Activated T-cell treated with anti-CD3 and anti-CD28 coated beads for 48 hours (primary cell): ENCODE data around the gene ELP6.
A peak's percentile ranks its signal among the peaks of the same experiment; 100 is the strongest.
"Not testable (repeated sequence)": the region's sequence is repeated elsewhere in the genome, so short reads cannot be mapped to it uniquely, and the experiment has no call there.

Experiments
- DNase-seq: peaks from one replicate; pipeline ENCODE4 v3.0.0-alpha.2; 2020; ENCODE audit warnings: low read depth

ELP6 gene

DNA sequence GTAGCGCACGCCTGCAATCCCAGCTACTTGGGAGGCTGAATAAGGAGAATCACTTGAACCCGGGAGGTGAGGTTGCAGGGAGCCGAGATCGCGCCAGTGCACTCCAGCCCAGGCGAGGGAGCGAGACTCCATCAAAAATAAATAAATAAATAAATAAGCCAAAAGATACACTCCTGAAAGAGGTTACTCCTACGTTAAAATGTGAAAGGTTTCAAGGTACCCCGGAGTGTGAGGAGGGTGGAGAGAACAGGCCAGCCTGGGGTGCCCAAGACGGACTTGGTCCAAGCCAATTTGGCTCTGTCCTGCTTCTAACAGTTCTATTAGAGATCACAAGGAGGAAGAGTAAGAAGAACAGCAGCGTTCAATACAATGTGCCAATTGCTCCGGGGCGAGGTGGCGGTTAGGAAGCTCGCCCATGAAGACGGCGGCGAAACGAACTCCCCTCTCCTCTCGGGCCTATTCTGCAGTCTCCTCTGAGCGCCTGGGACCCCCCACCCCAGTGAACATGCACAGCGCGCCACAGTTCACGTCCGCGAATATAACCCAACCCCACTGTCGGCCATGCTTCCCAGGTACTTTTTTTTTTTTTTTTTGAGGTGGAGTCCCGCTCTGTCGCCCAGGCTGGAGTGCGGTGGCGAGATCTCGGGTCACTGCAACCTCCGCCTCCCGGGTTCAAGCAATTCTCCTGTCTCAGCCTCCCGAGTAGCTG, 942 bp downstream of the ELP6 start:
- peak; percentile 16 for DNase-seq

DNA sequence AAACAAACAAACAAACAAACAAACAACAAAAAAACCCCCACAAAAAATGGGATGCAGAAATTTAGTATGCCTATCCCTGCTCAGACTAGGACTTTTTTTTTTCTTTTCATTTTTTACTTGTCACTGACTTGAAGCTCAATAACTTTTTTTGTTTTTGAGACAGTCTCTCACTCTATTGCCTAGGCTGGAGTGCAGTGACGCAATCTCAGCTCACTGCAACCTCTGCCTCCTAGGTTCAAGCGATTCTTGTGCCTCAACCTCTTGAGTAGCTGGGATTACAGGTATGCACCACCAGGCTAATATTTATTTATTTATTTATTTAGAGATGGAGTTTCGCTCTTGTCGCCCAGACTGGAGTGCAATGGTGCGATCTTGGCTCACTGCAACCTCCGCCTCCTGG, 8.2 kb downstream of the ELP6 start:
- DNase-seq, result not testable (repeated sequence)

DNA sequence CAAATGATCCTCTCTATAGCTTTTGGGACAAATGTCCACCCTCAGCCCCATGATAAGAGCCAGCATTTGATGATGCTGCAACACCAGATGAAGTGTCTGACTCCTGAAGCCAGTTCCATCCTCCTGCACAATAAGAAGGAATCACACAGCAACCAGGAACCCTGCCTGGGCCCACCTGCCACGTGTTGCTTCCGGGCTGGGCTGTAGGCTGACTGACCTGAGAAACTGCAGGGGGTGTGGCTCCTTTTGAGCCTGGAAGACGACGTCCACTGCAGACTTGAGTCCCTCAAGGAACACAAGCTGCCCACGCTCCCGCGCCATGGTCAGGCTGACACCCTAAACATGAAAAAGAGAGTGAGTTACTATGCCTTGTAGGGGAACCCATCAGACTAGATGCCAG, 9.4 kb downstream of the ELP6 start:
- no peak for DNase-seq

- no peak for DNase-seq
Observed at GRCh38 chr3:47503033-47503432, 10.5 kb downstream of the ELP6 start.

DNA sequence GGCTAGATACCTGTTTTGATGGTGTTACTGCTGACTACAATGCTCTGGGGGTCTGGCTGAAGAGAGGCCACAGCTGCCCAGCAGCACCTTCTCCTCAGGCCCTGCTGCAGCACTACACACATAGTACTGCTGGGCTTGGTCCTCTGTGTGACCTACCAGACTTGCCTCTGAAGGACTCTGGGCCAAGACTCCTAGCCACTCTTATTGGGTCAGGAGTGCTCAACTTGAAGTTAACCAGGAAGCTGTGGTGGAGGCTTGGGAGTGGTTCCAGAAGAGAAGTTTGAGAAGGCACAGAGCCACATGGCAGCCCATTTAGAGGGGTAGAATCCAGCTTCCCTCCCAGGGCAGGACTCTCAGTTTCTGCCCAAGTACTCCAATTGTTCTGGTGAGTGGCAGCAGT, 16.6 kb downstream of the ELP6 start:
- no peak for DNase-seq

GRCh38 chr3:47495886-47496285, 17.6 kb downstream of the ELP6 start:
- no peak for DNase-seq

GRCh38 chr3:47495111-47495510, 18.4 kb downstream of the ELP6 start:
- DNase-seq, result no peak

DNA sequence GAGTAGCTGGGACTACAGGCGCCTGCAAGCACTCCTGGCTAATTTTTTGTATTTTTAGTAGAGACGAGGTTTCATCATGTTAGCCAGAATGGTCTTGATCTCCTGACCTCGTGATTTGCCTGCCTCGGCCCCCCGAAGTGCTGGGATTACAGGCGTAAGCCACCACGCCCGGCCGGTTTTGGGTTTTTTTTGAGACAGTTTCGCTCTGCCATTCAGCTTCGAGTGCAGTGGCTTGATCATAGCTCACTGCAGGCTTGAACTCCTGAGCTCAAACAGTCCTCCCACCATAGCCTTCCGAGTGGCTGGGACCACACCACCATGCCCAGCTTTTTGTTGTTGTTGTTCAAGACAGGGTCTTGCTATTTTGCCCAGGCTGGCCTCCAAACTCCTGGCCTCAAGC, 21.7 kb downstream of the ELP6 start:
- no peak for DNase-seq

DNA sequence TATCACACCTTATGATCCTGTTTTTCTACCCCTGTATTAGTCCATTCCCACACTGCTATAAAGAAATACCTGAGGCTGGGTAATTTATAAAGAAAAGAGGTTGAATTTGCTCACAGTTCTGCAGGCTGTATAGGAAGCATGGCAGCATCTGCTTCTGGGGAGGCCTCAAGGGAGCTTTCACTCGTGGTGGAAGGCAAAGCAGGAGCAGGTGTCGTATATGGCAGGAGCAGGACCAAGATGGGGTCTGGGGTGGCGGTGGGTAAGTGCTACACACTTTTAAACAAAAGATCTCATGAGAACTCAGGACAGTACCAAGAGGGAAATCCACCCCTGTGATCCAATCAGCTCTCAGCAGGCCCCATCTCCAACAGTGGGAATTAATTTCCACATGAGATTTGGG, 22.3 kb downstream of the ELP6 start:
- DNase-seq, result no peak

DNA sequence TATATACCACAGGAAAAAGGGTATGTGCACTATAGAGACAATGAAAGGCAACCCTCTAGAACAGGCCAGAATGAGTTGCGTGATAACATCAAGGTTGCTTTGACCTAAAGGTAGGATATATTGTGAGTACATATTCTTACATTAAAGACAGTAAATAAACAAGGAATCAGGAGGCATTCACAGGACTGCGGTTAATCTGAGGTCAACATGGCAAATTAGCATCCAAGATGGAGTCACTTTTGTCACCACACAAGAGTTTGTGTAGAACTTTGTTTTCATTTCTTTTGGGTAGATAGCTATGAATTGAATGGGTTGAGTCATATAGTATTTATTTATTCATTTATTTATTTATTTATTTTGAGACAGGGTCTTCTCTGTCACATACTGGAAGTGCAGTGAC, 26.2 kb downstream of the ELP6 start:
- no peak for DNase-seq

- DNase-seq, result no peak
Observed at GRCh38 chr3:47485812-47486211, 27.7 kb downstream of the ELP6 start.

GRCh38 chr3:47482366-47482765, 31.1 kb downstream of the ELP6 start:
- no peak for DNase-seq

- not testable (repeated sequence) for DNase-seq
Observed at GRCh38 chr3:47481763-47482162, 31.7 kb downstream of the ELP6 start.

GRCh38 chr3:47480267-47480666, 33.2 kb downstream of the ELP6 start:
- DNase-seq, result not testable (repeated sequence)

- no peak for DNase-seq
Observed at GRCh38 chr3:47479826-47480160, 33.7 kb downstream of the ELP6 start.

DNA sequence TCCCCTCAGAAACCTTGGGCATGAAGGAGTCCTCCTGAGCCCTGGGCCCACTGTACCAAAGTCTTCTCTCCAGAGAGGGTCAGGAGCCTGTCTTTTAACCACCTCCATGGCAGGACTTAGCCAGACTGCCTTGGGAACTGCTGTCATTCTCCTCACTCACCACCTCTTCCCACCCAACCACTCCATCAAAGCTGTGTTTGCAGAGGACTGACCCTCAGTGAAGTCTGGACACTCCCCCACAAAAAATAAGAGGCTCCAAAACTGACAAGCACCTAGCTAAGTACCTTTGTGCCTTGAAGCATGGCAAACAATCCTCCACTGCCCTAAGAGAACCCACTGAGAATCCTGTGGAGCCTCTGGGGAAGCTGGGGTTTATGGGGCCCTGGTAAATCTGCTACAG, 35.5 kb downstream of the ELP6 start:
- DNase-seq, result no peak

- no peak for DNase-seq
Observed at GRCh38 chr3:47476644-47477199, 36.8 kb downstream of the ELP6 start.

GRCh38 chr3:47476330-47476626, 37.2 kb downstream of the ELP6 start:
- DNase-seq, result no peak

GRCh38 chr3:47475570-47476329, 37.8 kb downstream of the ELP6 start, which contains the start of gene SCAP:
Gene SCAP, minus strand, starts transcription at chr3:47475941. Its CDS starts 32,948 bp downstream, at chr3:47442993.
- DNase-seq, result peak; percentile 95

DNA sequence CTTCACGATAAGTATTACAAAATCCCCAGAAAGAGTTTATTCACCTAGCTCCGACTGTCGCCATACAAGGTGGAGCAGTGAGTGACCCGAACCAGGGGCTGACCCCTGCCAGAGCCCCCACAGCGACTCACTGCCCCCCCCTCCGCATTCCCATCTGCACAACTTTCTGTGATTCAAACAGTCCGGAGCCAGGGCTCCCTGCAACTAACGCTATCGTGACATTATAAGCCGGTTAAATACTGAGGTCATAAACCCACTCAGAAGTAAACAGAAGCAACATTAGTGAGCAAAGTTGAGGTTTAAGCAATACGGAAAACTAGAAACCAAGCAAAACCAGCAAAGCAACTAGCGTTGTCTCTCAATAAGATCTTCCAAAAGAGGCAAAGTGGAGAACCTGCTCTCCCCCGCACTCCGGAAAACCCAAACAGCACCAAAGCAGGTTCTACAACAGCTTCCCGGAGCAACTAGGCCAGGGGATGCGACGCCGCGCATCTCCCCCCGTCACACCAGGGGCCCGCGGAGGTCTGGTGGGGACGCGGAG, 38.4 kb downstream of the ELP6 start:
- DNase-seq, result no peak

DNA sequence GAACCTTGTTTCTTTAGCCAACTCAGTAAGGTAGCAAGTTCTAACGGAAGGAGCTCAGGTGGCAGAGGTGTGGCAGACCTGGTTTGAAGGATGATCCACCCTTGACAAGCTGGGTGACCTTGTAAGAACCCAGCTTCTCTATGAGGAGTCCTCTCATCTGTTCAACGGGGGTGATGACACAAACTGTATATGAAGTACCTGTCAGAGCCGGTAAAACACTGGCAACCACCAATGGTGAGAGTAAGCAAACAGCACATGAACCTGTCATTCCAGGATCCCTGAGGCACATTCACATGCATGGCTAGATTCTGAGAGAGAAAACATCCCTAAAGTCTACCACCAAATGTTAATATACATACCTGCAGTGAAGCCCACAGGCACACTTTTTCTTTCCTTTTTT, 40.1 kb downstream of the ELP6 start:
- DNase-seq, result no peak

DNA sequence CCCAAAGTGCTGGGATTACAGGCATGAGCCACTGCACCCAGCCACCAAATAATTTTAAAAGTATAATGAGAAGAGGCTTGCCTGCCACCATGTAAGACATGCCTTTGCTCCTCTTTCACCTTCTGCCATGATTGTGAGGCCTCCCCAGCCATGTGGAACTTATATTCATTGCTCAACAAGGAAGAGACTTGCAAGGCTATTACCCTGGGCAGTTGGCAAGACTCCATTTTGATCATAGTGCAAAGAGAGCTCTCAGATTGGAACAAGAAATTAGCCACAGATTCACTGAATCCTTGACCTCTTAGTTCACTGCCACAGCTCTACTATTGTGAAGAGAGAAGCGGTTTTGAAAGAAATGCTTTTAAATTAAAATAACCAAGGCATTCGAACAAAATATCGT, 43.9 kb downstream of the ELP6 start:
- no peak for DNase-seq

DNA sequence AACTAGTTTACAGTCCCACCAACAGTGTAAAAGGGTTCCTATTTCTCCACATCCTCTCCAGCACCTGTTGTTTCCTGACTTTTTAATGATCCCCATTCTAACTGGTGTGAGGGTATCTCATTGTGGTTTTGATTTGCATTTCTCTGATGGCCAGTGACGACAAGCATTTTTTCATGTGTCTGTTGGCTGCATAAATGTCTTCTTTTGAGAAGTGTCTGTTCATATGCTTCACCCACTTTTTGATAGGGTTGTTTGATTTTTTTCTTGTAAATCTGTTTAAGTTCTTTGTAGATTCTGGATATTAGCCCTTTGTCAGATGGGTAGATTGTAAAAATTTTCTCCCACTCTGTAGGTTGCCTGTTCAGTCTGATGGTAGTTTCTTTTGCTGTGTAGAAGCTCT, 45.2 kb downstream of the ELP6 start:
- DNase-seq, result not testable (repeated sequence)
